Transverse colon (tissue), 4 donors: ENCODE data around the gene LAMB4. TPM values are rescaled to one million over a fixed set of nuclear protein-coding genes. Genes with fewer than 3 reads are reported as not detected.

ENCODE experiments used
- DNase-seq: peaks from one replicate; pipeline ENCODE4 v3.0.0-alpha.2; 2019
- H3K27ac ChIP-seq, 4 donors: fragments of 200-600 bp; sonication (generic); 2 replicates each; pipeline ENCODE4 v1.5.1; 2016 to 2018; ENCODE audit warnings: inconsistent platforms in 4 of 4
- H3K27me3 ChIP-seq: fragments of 200-600 bp; sonication (generic); 2 replicates; pipeline ENCODE4 v1.5.1; 2017; ENCODE audit warnings: inconsistent platforms
- H3K36me3 ChIP-seq, 4 donors: fragments of 200-600 bp; sonication (generic); 2 replicates each; pipeline ENCODE4 v1.5.1; 2017 to 2019; ENCODE audit warnings: inconsistent platforms in 4 of 4
- H3K4me1 ChIP-seq, 4 donors: fragments of 200-600 bp; sonication (generic); 2 replicates each; pipeline ENCODE4 v1.5.1; 2017 to 2020; ENCODE audit warnings: inconsistent platforms in 4 of 4
- H3K4me3 ChIP-seq, 4 donors: fragments of 200-600 bp; sonication (generic); 1 replicate in 1 of 4; 2 replicates in 3 of 4; pipeline versions ENCODE4 v1.5.1 to v1.6.1; 2017 to 2019; ENCODE audit warnings: inconsistent platforms in 4 of 4
- H3K9me3 ChIP-seq, 2 donors: fragments of 200-600 bp; sonication (generic); 2 replicates each; pipeline ENCODE4 v1.5.1; 2017 to 2019; ENCODE audit warnings: inconsistent platforms in 2 of 2
- CTCF ChIP-seq, 5 experiments: fragments of 200-600 bp in 3 of 5; fragments of 450-650 bp in 2 of 5; sonication (generic) in 3 of 5; IDR thresholded peaks; 1 replicate in 2 of 5; 2 replicates in 3 of 5; pipeline ENCODE4 v1.5.1; 2016 to 2017; ENCODE audit warnings: antibody characterized with exemption in 5 of 5, inconsistent platforms in 3 of 5, mild to moderate bottlenecking in 2 of 5, moderate library complexity in 1 of 5
- EP300 ChIP-seq: sonication (generic); formaldehyde crosslinking; IDR thresholded peaks from one replicate; pipeline ENCODE4 v1.6.1; 2017; ENCODE audit warnings: antibody characterized with exemption, low read depth
- POLR2A ChIP-seq: fragments of 450-650 bp; IDR thresholded peaks from one replicate; pipeline ENCODE4 v1.6.1; 2016; ENCODE audit warnings: antibody characterized with exemption, mild to moderate bottlenecking, moderate library complexity
- POLR2AphosphoS5 ChIP-seq, 3 donors: sonication (generic); formaldehyde crosslinking; IDR thresholded peaks; one replicate each; pipeline ENCODE4 v1.6.1; 2016; ENCODE audit warnings: antibody characterized with exemption in 3 of 3
- WGBS, 2 donors: methylation state at CpG; one replicate each; pipeline ENCODE4 v1.1.5; 2018; ENCODE audit warnings: low coverage in 1 of 2; 5-methylcytosine and 5-hydroxymethylcytosine counted together
- in situ Hi-C, 4 donors: fragments of 200-750 bp; cut with MboI; loops; one replicate each; pipeline versions ENCODE4 v1.15.0 to v1.15.1; 2017; ENCODE audit warnings: low sequenced_read_pairs in 3 of 4, low pct_ligation_motif_present in 1 of 4, low pct_unique_long_range_greater_than_20kb in 1 of 4
- intact Hi-C: fragments of 100-400 bp; cut with DNase I; formaldehyde crosslinking; loops from one replicate; pipeline ENCODE4 v1.15.1; 2023; ENCODE audit warnings: low total_unique reads
- total RNA-seq, 4 donors: library from RNA; depleted of rRNA; stranded (reverse); fragments of >200 nt; gene quantifications; one replicate each; pipeline ENCODE4 v1.1.0, GENCODE V29; 2016

The LAMB4 gene
- total RNA-seq, 4 donors from 2014 or later, result not detected

- H3K27me3 ChIP-seq, result no peaks in the 10 kb centered on the region
- intact Hi-C loops (no loop called here), in situ Hi-C loops (no loop called here)
- peaks cover 5 to 23% (median 17%) of the 10 kb centered on the region in 4 donors for H3K4me1 ChIP-seq
- no peak for TF ChIP-seq POLR2A
- TF ChIP-seq CTCF (IDR thresholded peaks at IDR 0.05), result peak; percentile 40 to 60 (median 57)
- no peak overlapping the region for H3K27ac ChIP-seq
- no peak overlapping the region for H3K4me3 ChIP-seq
- H3K9me3 ChIP-seq, result no peaks in the 10 kb centered on the region
- no peaks in the 10 kb centered on the region for H3K36me3 ChIP-seq
- WGBS, 2 donors, result 62 to 67% methylated on average over 5 to 7 of the region's 7 CpGs
- no peak for DNase-seq
Measured at GRCh38 chr7:108097703-108098102, 32.5 kb downstream of the LAMB4 start.

GRCh38 chr7:108096996-108097395 lies 33.2 kb downstream of the LAMB4 start:
- WGBS, 2 donors, result 79 to 90% methylated on average over 4 of the region's 4 CpGs
- Histone ChIP-seq H3K27me3 (no peaks in the 10 kb centered on the region), H3K27ac (no peak overlapping the region), H3K36me3 (no peaks in the 10 kb centered on the region), H3K4me1 (peaks cover 5 to 23% (median 17%) of the 10 kb centered on the region in 4 donors), H3K4me3 (no peak overlapping the region), H3K9me3 (no peaks in the 10 kb centered on the region)
- DNase-seq, result no peak
- in situ Hi-C loops, result no loop called here
- intact Hi-C loops, result no loop called here
- TF ChIP-seq POLR2AphosphoS5 (IDR thresholded peaks at IDR 0.05) (no peak), EP300 (no peak), CTCF (IDR thresholded peaks at IDR 0.05) (no peak), POLR2A (no peak)

- peak; percentile 65 for DNase-seq
- no peak overlapping the region for H3K4me3 ChIP-seq
- TF ChIP-seq POLR2A (no peak), POLR2AphosphoS5 (IDR thresholded peaks at IDR 0.05) (peak; percentile 59 to 80 (median 66)), CTCF (IDR thresholded peaks at IDR 0.05) (no peak), EP300 (no peak)
- intact Hi-C loops (loop anchor here (5.0 kb wide), 1 partner anchor 93 kb away; the partner anchor contains the start of gene LAMB1), in situ Hi-C loops (no loop called here)
- no peaks in the 10 kb centered on the region for H3K9me3 ChIP-seq
- H3K4me1 ChIP-seq, result peaks cover 5 to 23% (median 17%) of the 10 kb centered on the region in 4 donors
- H3K36me3 ChIP-seq, result no peaks in the 10 kb centered on the region
- H3K27ac ChIP-seq, result peak overlapping the region; percentile 62 to 78 (median 75)
- no peaks in the 10 kb centered on the region for H3K27me3 ChIP-seq
- WGBS, 2 donors, result 19 to 35% methylated on average over 4 to 7 of the region's 7 CpGs
Measured at GRCh38 chr7:108094933-108095710, 35.0 kb downstream of the LAMB4 start.

GRCh38 chr7:108094346-108094745 lies 35.8 kb downstream of the LAMB4 start:
- Histone ChIP-seq H3K9me3 (no peaks in the 10 kb centered on the region), H3K36me3 (no peaks in the 10 kb centered on the region), H3K27ac (peak overlapping the region; percentile 62 to 78 (median 75)), H3K27me3 (no peaks in the 10 kb centered on the region), H3K4me1 (peaks cover 5 to 23% (median 17%) of the 10 kb centered on the region in 4 donors), H3K4me3 (no peak overlapping the region)
- TF ChIP-seq EP300, result no peak
- TF ChIP-seq CTCF (IDR thresholded peaks at IDR 0.05), result no peak
- TF ChIP-seq POLR2A, result no peak
- no peak for TF ChIP-seq POLR2AphosphoS5 (IDR thresholded peaks at IDR 0.05)
- 18 to 21% methylated on average over 1 of the region's 1 CpG for WGBS, 2 donors
- DNase-seq, result no peak
- in situ Hi-C loops (no loop called here), intact Hi-C loops (loop anchor here (5.0 kb wide), 1 partner anchor 92 kb away; the partner anchor contains the start of gene LAMB1)
